HG03378 (cell line): ENCODE results near the gene IRF8.
A peak's percentile ranks its signal among the peaks of the same experiment; 100 is the strongest.
"Not testable (repeated sequence)": the region's sequence is repeated elsewhere in the genome, so short reads cannot be mapped to it uniquely, and the experiment has no call there.

Experiments used
- ATAC-seq: cut with Tn5 transposase; IDR thresholded peaks from one replicate; pipeline ENCODE4 v1.9.1; 2021; ENCODE audit warnings: mild to moderate bottlenecking, moderate library complexity; ENCODE audit not compliant: unreplicated experiment

The IRF8 gene

DNA sequence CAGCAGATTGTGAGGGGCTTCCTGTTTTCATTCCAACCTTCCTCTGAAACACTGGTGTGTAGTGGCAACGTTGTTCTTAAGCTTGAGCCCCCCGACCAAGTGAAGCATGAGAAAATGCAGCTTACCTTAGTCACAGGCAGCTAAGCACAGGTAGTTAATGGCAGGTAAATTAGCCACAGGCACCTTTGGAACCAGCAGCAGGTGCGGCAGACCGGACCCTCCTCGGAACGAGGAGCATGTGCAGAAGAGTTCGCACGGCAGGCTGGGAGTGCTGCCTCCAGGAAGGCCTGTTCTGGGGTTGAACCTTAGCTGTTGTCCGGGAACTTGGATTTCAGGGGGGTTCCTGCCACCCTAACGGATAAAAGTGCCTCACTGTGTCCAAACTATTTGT lies 7.2 kb upstream of the IRF8 start:
- no peak for ATAC-seq

DNA sequence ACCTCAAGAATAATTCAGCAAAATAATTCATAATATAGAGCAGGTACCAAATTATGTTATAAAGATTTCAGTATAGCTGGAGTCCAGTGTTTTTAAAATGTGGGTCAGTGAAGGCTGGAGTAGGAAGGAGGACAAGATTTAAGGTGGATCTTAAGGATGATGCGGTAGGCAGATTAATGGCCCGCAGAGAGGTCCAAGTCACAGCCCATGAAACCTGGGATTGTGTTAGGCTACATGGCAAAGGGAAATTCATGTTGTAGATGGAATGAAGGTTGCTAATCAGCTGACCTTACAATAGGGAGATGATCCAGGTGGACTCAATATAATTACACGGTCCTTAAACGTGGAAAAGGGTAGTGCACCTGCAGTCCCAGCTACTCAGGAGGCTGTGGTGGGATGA lies 6.2 kb upstream of the IRF8 start:
- no peak for ATAC-seq

DNA sequence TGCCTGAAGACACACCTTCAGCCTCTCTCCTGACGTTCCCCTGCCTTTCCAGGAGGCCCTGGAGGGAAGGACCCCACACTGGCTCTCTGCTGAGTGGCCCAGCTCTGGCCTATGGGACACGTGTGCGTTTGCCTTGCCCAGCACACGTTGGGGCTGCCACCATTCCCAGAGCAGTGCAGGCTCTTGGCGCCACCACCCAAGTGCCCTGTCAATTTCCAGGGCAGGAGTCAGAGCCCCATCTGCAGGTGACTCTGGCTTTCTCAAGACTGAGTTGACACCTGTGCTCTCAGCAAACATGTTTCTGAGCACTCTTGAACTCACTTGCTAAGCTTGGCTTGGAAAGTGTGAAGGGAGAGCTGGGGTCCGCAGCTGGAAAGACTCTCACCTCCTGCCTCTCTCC lies 4.7 kb upstream of the IRF8 start:
- ATAC-seq: no peak

DNA sequence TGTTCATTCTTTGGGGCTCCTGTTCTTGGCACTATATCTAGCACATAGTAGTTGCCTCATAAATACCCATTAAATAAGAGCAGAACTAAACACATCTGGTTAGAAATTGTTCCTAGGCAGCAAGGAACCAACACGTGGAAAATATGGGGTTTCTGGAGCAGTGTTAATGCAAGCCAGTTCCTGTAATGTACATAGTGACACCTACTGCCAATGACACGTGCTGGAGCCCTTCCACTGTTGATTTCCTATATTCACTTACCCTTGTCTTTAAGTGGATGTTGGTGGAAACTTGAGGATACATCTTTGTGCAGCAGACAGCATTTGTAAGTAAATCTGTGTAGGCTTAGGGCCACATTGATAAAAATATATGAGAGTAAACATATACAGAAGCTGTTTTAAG lies 1.6 kb upstream of the IRF8 start:
- ATAC-seq: no peak

DNA sequence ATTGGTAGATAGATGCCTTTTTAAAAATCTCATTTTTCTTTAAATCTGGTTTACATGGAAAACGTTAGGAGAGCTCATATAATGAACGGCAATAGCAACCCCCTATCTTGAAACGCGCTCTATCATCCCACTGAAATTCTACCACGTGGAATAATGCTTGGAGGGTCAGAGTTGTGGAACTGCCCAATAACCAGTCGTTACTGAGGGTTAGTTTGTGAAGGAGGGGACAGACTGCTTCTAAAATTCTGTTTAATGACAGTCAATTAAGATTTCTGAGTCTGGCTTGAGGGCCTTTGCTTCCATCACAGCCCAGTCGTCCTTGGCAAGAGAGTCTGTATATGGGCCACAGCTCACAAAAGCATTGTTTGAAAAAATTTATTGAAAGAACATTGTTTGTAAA lies 482 bp downstream of the IRF8 start:
- ATAC-seq: no peak

DNA sequence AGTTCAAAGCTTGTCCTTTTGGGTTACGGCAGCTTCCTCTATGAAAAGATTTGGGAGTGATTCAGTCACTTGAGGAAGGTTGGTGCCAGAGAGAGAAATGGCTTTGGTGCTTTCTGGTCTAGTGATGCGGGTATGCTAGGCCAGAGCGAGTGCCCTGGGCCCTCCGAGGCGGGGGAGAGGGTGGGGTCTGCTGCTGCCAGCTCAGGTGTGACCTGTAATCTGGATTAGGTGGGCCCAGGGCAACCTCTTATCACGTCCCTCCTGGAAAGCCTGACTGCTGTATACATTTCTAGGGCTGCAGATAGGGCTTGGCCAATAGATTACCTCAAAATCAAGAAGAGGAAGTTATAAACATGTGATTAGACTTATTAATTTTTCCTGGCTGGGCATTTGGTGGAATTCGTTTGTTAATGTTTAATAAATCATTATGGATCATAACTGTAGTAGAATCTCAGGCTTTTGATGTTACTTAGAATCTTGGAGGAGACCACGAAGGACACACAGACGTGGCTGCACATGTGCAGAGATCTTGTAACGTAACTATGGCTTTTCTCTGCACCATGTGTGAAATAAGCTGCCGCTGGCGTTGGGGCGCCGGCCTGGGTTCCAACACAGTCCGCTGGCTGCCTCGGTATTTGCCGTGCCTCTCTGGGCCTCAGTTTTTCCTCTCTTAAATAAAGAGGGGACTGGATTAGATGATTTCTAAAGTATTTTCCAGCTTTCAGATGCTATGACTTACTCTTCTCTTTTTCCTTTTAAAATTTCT lies 1.2 kb downstream of the IRF8 start:
- ATAC-seq: no peak

DNA sequence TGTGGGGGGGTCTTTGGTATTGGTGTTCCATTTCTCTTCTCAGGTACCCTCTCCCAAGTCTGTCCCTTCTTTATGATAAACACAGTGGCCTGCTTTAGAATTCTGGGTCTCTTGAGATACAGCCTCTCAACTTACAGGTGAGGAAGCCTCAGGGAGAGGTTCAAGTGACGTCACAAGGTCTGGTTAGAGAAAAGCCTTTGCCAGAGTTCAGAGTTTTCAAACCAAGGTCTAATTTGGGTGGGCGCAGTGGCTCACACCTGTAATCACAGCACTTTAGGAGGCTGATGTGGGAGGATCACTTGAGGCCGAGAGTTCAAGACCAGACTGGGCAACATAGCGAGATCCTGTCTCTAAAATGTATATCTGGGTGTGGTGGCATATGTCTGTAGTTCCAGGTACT lies 2.1 kb downstream of the IRF8 start:
- ATAC-seq: no peak

DNA sequence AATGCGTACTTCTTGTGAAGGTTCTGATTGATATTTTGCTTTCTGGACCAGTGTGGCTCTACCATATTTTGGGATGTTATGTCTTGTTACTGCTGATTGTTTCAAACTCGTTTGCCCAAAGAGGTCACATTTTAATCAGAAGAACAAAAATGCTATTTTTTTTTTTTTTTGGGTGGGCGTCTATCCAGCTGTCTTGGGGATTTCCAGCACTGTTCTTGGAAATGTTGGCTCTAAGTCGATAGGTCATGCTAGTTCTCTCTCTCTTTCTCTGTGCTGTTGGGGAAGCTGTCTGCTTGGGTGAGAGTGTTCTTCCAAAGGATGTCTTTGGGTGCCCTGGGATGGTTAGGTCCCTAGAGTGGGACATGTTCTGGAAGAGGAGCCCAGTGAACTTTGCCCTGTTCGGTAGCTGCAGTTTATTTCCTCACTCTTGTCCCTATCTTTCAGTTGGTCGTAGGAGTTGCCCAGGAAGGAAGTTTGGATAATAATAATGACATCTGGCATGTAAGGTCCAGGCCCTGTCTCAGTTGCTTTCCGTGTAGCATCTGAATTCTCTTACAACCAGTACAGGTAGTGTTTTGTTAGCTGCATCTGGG lies 2.9 kb downstream of the IRF8 start:
- no peak for ATAC-seq

DNA sequence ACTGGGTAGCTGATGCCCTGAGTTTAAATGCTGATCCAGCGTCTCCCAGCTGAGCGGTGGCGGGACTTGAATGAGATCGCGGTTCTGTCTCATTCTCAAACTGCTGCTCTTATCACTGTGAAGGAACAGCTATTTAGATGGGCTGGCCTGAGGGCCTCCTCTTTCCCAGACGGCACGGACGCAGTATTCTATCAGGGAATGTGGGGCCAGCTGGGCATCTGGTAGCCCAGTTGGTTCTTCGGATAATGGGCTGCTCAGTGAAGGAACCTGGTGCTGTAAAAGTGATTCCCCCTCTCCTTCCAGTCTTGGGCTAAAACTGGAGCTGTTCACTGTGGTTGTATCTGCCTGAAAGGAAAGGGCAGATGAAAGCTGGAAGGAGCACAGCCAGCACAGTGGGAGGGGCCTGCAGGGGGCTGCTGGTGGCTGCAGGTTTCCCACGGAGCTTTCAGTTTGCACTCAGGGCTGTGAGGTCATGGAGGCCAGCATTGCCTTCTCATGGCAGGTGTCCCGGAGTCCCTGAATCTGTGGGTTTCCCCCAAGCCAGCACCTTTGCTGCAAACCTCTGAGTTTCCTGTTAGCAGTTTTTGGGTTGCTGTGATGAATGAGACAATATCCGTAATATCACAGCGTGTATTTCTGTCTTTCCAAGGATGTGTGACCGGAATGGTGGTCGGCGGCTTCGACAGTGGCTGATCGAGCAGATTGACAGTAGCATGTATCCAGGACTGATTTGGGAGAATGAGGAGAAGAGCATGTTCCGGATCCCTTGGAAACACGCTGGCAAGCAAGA lies 3.6 kb downstream of the IRF8 start:
- ATAC-seq: peak; percentile 37

DNA sequence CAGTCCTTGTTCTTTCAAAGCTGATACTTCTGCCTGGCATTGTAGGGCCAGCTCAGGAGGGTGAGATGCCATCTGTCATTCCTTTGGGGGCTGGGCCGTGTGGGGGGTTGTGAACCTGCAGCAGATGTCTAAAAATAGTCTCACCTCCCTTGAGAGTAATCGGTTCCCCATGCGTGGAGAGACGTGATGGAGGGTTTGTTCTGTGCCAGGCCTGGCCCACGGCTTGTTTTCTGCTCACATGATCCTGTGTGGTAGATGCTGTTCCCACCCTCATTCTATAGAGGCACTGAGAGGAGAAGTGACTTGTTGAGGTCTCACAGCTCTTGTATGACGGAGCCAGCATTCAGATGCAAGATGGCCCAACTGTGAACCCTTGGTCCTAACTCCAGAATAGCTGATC lies 4.6 kb downstream of the IRF8 start:
- ATAC-seq: peak; percentile 30

DNA sequence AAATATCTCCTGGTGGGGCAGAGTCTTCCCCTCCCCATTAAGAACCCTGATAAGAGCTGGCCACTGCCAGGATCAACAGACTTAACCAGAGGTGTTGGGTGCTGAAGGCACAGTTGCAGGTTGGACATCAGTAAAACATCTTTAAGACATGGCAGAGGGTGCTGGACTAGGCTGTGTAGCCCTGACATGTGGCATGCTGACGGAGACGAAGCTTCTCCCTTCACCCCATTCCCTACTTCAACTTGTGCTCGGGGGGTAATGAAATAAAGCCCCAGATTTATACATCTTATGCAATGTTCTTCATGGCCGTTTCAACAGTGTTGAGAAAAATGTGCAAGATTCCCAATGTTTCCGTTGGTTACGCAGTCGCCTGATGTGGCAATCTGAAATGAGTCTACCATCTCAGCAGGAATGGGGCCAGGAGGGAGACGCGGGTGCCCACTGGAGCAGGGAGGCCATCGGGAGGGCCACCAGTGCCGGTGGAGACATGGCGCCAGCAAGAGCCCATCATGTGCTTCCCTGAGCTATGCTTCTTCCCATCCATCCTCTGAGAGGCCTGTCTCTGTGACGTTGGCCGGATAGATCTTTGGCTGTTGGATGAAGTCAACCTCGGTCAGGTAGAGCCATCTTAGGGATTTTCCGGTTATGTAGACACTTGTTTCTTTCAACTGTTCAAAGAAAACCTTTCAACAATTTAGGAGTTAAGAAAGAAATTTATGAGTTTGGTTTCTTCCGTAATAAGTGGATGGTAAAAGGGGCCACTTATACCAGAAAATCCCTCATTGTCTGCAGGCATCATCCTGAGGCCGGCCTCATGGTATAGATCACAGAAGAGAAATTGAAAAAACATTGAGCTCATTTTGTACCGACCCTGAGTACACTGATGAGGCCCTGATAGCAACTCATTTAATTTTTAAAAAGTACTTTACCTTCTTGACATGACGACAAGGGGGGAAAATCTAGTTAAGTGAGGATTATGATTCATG lies 6.4 kb downstream of the IRF8 start:
- no peak for ATAC-seq

DNA sequence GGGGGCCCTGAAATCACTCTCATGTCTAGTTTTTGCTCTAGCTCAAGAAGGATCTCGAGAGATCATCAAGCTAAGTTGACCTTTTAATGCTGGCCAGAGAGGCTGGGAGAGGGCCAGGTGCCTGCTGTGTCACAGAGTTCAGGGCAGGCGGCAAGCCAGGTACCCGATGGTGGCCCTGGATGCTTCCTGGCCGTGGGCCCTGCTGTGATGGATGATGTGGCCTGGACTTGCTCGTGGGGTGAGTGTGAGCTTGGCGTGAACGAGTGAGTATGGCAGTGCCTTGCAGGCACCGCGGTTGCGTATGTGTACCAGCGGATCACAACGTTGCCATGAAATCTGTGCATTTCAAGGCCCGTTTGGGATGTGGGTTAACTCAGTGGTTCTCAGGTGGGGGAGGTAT lies 7.4 kb downstream of the IRF8 start:
- no peak for ATAC-seq

DNA sequence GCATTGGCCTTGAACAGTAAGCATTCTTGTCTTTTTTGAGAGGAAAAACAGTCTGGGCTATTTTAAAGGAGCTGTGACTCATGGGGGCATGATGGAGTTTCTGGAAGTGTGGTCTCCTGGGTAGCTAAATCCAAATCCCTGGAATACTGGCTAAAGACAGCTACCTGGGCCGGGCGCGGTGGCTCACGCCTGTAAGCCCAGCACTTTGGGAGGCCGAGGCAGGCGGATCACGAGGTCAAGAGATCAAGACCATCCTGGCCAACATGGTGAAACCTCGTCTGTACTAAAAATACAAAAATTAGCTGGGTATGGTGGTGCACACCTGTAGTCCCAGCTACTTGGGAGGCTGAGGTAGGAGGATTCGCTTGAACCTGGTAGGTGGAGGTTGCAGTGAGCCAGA lies 8.3 kb downstream of the IRF8 start:
- not testable (repeated sequence) for ATAC-seq

DNA sequence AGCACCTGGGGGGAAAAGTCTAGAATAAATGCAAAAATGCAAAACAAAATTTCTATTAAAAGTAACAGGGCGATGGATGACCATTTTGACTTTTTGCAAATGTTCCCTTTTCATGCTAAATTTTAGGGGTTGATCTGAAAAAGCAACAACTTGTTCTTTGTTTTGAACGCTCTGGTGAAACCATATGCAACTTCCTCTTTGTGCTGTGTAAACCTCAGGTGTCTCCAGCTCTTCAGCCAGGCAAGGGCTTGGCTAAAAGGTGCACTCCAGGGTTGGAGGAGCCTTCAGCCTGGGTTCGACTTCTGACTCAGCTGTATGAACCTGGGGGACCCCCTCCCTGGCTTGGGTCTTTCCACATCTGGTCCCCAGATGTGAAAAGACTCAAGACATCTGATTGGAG lies 9.5 kb downstream of the IRF8 start:
- ATAC-seq: peak; percentile 46

DNA sequence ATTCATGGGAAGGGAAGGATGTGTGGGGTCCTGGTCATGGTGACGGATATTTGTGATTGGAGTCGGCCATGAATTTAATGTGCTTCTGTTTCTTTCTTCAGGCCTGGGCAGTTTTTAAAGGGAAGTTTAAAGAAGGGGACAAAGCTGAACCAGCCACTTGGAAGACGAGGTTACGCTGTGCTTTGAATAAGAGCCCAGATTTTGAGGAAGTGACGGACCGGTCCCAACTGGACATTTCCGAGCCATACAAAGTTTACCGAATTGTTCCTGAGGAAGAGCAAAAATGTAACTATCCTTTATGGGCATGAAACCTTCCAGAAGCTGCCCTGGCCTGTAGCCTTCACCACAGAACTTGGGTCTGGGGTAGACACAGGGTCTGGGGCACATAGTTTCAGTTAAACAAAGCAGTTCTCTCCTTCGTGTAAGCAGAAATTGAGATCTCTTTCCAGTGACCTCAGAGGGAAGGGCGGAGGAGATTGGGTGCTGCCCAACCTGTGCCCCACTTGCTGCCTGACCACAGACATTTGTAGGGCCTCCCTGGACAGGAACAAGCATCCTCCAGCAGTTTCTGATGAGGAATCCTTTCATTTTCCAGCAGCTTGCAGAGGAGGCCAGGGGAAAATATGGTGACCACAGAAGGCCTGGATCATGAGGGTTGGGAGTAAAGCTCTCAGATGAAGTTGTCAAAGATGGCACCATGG lies 10.1 kb downstream of the IRF8 start:
- ATAC-seq: no peak

DNA sequence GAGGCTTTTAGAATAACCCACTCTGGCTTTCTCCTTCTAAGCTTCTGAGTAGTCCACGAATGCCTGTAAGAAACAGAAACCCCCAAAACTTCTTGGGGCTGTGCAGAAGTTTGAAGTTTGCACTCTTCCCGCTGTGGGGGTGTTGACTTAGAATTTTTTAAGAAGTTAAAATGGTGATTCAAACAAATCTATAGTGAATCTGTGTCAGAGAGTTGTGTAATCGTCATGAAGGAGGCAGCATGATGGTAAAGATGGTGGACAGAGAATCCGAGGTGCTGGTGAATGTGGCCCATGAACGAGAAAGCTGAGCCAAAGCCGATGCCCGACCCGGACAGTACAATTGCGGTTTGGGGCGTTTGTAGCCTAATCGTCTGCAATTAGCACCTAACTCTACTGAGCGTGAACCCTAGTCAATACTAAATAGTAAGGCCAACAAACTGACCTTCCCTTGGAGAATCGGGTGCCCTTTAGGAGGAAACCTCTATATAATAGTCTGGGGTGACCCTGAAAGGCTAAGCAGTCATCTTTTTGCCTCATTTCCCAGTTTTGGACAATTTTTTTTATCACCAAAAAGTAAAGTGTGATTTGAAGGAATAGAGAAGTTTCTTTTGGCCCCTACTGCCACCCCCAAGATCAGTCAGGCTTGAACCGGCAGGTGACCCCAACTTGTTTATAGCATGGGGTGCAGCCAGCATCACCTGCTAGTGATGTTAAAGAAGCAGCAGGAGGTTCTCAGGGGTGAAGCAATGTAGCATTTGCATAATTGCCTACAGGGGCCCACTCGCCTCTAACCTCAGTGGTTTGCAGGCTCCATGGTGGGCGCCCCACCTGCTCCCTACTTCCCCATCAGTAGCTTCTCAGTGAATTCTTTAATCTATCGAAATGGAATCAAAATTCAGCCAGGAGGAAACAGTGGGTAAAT lies 11.2 kb downstream of the IRF8 start:
- ATAC-seq: no peak

DNA sequence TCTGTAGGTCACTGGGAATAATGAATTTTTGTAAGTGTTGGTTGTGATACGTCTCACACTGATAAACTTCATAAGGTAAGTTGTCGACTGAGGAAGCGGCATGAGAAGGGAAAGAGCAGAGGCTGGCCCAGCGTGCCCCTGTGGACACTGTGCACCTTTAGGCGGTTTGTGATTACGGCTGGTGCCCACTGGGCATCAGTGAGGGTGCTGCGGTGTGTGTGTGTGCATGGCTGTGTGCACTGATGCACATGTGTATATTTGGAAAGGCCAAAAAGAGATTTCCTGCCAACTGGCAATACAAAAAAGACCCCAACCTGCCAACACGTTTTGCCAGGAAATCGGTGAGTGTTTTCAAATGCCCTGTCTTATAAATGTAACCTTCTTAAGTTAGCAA lies 11.9 kb downstream of the IRF8 start:
- ATAC-seq: no peak

DNA sequence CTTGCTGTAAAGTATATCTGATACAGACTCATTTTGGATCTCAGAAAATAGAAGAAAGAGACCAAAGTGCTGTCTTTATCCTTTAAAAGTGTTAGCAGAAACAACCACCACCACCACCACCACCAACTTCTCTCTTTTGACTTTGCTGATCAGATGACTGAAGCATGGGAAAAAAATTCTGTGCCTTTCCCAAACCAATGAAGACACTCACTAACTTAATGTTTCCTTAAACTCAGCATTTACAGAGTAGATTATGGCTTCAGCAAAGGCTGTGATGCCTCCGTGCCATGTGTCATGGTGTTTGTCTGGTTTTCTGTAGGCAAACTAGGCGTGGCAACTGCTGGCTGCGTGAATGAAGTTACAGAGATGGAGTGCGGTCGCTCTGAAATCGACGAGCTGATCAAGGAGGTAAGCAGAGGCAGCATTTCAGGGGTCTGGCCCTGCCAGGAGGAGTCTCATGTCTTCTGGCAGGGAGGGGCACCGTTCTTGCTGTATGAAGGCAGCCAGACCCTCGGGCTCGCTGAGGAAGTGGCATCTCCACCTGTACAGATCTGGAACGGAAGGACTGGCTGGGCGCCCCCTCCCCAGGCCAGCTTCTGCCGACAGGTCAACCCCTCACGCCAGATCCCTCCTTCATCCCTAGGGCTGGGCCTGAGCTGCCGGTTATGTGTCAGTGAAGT lies 12.4 kb downstream of the IRF8 start:
- ATAC-seq: no peak
